Esophagus muscularis mucosa (tissue), 3 donors: Measurements from ENCODE around the gene DCAF6.

Experiments used
- CTCF ChIP-seq, 3 experiments: fragments of 200-600 bp in 2 of 3; fragments of 450-650 bp in 1 of 3; sonication (generic) in 2 of 3; IDR thresholded peaks; one replicate each; pipeline ENCODE4 v1.5.1; 2017 to 2019; ENCODE audit warnings: antibody characterized with exemption in 3 of 3, mild to moderate bottlenecking in 2 of 3, moderate library complexity in 1 of 3
- POLR2A ChIP-seq: fragments of 450-650 bp; IDR thresholded peaks from one replicate; pipeline ENCODE4 v1.6.1; 2017; ENCODE audit warnings: antibody characterized with exemption, moderate library complexity, mild to moderate bottlenecking, low read depth

DNA sequence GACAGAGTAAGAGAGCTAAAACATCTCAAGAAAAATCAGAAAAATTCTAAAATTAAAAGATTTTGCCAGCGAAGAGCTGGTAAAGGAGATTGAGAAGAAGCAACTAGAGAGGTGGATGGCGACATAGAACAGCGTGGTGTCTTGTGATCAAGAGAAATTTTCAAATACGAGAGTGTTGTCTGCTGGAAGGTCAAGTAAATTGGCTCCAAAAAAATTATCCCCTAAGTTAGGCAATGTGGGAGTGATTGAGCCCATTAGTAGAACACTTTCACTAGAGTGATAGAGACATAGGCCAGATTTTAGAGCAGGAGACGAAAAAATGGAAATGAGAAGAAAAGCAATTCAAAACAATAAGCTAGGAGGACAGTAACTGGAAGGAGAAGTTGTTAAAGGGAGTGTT, 94.7 kb downstream of the DCAF6 start:
- TF ChIP-seq POLR2A (no peak), CTCF (IDR thresholded peaks at IDR 0.05) (no peak)
